AG04449 (cell line): Measurements from ENCODE around the gene SP3.

ENCODE experiments used
- CTCF ChIA-PET: fragments of 350-600 bp; formaldehyde crosslinking; extraction: SDS; loops from one replicate; lab custom pipeline; 2021; ENCODE audit warnings: antibody characterized with exemption; lab: Yijun Ruan, JAX
- POLR2A ChIA-PET: fragments of 400-600, 350-600 bp; formaldehyde crosslinking; extraction: SDS; loops from one replicate; lab custom pipeline; 2020; ENCODE audit warnings: antibody characterized with exemption, inconsistent platforms; lab: Yijun Ruan, JAX
- DNase-seq: peaks from one replicate; pipeline ENCODE4 v3.0.0-alpha.2; 2010; ENCODE audit warnings: low read depth, low spot score
- H3K4me3 ChIP-seq: 2 replicates; pipeline ENCODE4 v1.5.1; 2011; ENCODE audit warnings: low read depth, mild to moderate bottlenecking, control low read depth, low read length
- TF ChIP-seq, protein P1 (sequence below): IDR thresholded peaks from one replicate; pipeline ENCODE4 v1.5.1; 2011; ENCODE audit warnings: mild to moderate bottlenecking, moderate library complexity, low read length, control low read depth, inconsistent platforms; ENCODE audit not compliant: insufficient read depth; ENCODE audit errors: missing control alignments

The SP3 gene

DNA sequence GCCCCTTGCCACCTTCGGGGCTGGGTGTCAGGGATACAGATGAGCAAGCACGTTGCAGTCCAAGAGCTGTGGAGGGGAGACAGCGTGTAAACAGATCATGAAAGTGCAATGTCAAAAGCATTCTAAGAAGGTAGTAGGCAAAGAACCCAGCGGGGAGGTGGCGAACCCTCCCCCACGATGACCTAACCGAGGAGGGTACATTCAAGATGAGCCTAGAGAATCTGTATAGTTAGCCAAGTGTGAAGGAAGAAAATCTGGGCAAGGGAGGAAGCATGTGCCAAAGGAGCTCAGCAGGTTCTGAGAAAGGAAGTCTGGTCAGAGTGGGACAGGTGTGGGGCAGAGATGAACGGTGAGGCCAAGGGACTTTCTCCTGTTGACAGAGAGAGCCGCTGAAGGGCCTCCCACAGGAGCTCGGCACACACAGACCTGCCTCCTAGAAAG lies 106.9 kb downstream of the SP3 start:
- DNase-seq = no peak
- TF ChIP-seq, protein P1, sequence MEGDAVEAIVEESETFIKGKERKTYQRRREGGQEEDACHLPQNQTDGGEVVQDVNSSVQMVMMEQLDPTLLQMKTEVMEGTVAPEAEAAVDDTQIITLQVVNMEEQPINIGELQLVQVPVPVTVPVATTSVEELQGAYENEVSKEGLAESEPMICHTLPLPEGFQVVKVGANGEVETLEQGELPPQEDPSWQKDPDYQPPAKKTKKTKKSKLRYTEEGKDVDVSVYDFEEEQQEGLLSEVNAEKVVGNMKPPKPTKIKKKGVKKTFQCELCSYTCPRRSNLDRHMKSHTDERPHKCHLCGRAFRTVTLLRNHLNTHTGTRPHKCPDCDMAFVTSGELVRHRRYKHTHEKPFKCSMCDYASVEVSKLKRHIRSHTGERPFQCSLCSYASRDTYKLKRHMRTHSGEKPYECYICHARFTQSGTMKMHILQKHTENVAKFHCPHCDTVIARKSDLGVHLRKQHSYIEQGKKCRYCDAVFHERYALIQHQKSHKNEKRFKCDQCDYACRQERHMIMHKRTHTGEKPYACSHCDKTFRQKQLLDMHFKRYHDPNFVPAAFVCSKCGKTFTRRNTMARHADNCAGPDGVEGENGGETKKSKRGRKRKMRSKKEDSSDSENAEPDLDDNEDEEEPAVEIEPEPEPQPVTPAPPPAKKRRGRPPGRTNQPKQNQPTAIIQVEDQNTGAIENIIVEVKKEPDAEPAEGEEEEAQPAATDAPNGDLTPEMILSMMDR = no peak
- no peak overlapping the region for H3K4me3 ChIP-seq
- POLR2A ChIA-PET = no interaction called here
- CTCF ChIA-PET = interaction anchor here (1.1 kb wide), 1 partner anchor 9 kb away, joined by 3 read pairs; no protein-coding TSS in a partner anchor
